ENCODE data around the gene IL31.

GRCh38 chr12:122125452-122126341 is 48.3 kb downstream of the IL31 start:
- TF ChIP-seq, protein P1, sequence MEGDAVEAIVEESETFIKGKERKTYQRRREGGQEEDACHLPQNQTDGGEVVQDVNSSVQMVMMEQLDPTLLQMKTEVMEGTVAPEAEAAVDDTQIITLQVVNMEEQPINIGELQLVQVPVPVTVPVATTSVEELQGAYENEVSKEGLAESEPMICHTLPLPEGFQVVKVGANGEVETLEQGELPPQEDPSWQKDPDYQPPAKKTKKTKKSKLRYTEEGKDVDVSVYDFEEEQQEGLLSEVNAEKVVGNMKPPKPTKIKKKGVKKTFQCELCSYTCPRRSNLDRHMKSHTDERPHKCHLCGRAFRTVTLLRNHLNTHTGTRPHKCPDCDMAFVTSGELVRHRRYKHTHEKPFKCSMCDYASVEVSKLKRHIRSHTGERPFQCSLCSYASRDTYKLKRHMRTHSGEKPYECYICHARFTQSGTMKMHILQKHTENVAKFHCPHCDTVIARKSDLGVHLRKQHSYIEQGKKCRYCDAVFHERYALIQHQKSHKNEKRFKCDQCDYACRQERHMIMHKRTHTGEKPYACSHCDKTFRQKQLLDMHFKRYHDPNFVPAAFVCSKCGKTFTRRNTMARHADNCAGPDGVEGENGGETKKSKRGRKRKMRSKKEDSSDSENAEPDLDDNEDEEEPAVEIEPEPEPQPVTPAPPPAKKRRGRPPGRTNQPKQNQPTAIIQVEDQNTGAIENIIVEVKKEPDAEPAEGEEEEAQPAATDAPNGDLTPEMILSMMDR (IDR thresholded peaks at IDR 0.05; ENCODE audit: low read depth, low read length), result no peak
- no peak for TF ChIP-seq EZH2phosphoT487 (IDR thresholded peaks at IDR 0.05; ENCODE audit: low read depth)

Data from OCI-LY3 (cell line).